ENCODE data around the gene JADE2.
"Not testable (repeated sequence)": the region's sequence is repeated elsewhere in the genome, so short reads cannot be mapped to it uniquely, and the experiment has no call there.

JADE2 gene

GRCh38 chr5:134547579-134547978 lies 22.1 kb downstream of the JADE2 start:
- no peak for TF ChIP-seq ZNF274 (IDR thresholded peaks at IDR 0.05; ENCODE audit: low read depth, low read length)
- H3K4me3 ChIP-seq (ENCODE audit: low read length), result no peak overlapping the region

- no peak for TF ChIP-seq ZNF274 (IDR thresholded peaks at IDR 0.05; ENCODE audit: low read depth, low read length)
- no peak overlapping the region for H3K4me3 ChIP-seq (ENCODE audit: low read length)
These were observed 22.7 kb downstream of the JADE2 start for GRCh38 chr5:134547999-134548658.

- no peak overlapping the region for H3K4me3 ChIP-seq (ENCODE audit: low read length)
- no peak for TF ChIP-seq ZNF274 (IDR thresholded peaks at IDR 0.05; ENCODE audit: low read depth, low read length)
These were observed 24.2 kb downstream of the JADE2 start for GRCh38 chr5:134549714-134550113.

GRCh38 chr5:134550271-134551214 lies 25.1 kb downstream of the JADE2 start:
- TF ChIP-seq ZNF274 (IDR thresholded peaks at IDR 0.05; ENCODE audit: low read depth, low read length), result no peak
- H3K4me3 ChIP-seq (ENCODE audit: low read length), result no peak overlapping the region

DNA sequence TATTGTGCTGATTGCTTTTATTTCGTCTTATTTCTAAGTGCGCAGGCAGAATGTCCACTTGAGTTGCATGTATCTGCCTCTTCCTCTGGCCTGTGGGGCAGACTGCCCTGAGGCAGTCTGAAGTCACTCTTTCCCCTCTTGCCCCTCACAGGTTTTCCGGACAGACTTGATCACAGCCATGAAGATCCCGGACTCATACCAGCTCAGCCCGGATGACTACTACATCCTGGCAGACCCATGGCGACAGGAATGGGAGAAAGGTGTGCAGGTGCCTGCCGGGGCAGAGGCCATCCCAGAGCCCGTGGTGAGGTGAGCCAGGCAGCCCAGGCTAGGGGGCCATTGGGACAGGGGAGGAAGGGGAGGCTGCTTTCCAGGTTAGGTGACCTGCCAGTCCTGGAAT lies 26.4 kb downstream of the JADE2 start:
- TF ChIP-seq ZNF274 (IDR thresholded peaks at IDR 0.05; ENCODE audit: low read depth, low read length), result no peak
- no peak overlapping the region for H3K4me3 ChIP-seq (ENCODE audit: low read length)

DNA sequence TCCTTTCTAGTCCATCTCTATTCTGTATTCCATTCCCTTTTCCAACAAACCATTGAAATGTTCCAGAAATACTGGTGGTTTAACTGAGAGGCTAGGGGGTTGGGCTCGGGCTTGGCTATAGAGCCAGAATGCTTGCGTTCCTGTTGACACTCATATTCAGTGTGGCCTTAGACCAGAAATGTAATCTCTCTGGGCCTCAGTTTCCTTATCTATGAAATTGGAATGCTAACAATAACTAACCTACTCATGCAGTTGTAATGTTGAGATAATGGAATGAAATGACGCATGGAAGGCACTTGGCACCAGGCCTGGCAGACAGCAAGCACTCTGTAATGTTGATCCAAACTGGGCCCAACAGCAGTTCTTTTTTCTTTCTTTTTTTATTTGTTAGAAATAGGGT lies 26.8 kb downstream of the JADE2 start:
- no peak overlapping the region for H3K4me3 ChIP-seq (ENCODE audit: low read length)
- TF ChIP-seq ZNF274 (IDR thresholded peaks at IDR 0.05; ENCODE audit: low read depth, low read length), result no peak

- H3K4me3 ChIP-seq (ENCODE audit: low read length), result not testable (repeated sequence)
These were observed 27.2 kb downstream of the JADE2 start for GRCh38 chr5:134552716-134553115.

- H3K4me3 ChIP-seq (ENCODE audit: low read length), result no peak overlapping the region
- TF ChIP-seq ZNF274 (IDR thresholded peaks at IDR 0.05; ENCODE audit: low read depth, low read length), result no peak
These were observed 28.4 kb downstream of the JADE2 start for GRCh38 chr5:134553821-134554267.

DNA sequence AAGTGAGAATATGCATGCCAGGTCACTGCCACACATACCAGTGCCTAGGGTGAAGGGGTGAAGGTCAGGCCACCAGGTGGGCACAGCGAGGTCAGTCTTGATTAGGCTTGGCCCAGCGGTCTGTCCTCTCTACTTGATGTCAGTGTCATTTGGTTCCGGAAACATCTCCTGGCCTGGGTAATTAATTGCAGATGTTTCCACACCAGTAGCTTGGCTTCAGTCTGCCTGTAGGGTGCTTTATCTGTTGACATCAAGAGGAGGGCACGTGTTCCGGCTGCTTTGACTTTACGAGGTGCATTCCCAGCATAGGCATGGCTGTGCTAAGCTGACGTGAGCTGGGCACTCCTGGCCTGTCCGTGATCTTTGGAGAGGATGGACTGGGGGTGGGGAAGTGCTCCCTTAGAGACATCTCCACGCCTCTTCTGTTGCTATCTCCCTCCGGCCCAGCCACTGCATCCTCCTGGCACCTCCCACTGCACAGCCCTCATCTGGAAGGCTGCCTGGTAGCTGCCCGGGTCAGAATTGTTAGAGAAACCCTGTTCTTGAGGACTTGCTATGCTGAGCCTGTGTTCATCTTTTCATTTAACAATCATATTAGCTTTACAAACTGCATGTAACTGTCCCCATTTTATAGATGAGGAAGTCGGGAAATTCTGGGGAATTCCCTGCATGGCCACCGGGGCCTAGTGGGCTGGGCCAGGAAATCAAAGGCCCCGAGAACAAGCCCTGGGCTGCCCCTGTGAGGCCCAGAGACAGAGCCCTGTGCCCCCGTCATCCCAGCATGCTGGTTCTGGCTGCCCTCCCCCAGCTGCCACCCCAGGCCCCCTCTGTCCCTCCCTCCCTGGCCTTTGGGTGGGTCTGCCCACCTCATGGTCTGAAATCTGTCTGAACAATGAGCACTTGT lies 29.1 kb downstream of the JADE2 start:
- H3K4me3 ChIP-seq (ENCODE audit: low read length), result no peak overlapping the region
- no peak for TF ChIP-seq ZNF274 (IDR thresholded peaks at IDR 0.05; ENCODE audit: low read depth, low read length)

- no peak overlapping the region for H3K4me3 ChIP-seq (ENCODE audit: low read length)
These were observed 29.9 kb downstream of the JADE2 start for GRCh38 chr5:134555223-134555889.

GRCh38 chr5:134555890-134556311 lies 30.4 kb downstream of the JADE2 start:
- H3K4me3 ChIP-seq (ENCODE audit: low read length), result no peak overlapping the region
- TF ChIP-seq ZNF274 (IDR thresholded peaks at IDR 0.05; ENCODE audit: low read depth, low read length), result no peak

More at GRCh38 chr5:134555223-134555889, 29.9 kb downstream of the JADE2 start:
- TF ChIP-seq ZNF274 (IDR thresholded peaks at IDR 0.05; ENCODE audit: low read depth, low read length), result no peak

- H3K4me3 ChIP-seq (ENCODE audit: low read length), result not testable (repeated sequence)
These were observed 31.1 kb downstream of the JADE2 start for GRCh38 chr5:134556588-134556987.

GRCh38 chr5:134556994-134557393 lies 31.5 kb downstream of the JADE2 start:
- no peak for TF ChIP-seq ZNF274 (IDR thresholded peaks at IDR 0.05; ENCODE audit: low read depth, low read length)
- H3K4me3 ChIP-seq (ENCODE audit: low read length), result no peak overlapping the region

DNA sequence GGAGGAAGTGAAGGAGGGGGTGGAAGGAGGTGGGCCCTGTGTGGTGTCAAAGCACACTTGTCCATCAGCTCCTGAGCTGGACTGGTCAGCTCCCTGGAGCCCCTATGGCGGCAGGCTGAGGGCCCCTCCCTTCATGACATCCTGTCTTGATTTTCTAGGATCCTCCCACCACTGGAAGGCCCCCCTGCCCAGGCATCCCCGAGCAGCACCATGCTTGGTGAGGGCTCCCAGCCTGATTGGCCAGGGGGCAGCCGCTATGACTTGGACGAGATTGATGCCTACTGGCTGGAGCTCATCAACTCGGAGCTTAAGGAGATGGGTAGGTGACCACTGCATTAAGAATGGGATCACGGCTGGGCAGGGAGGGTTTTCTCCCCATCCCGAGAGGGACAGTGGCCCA lies 34.2 kb downstream of the JADE2 start:
- no peak for TF ChIP-seq ZNF274 (IDR thresholded peaks at IDR 0.05; ENCODE audit: low read depth, low read length)
- no peak overlapping the region for H3K4me3 ChIP-seq (ENCODE audit: low read length)
